ENCODE data around the gene MSRB1.

MSRB1 gene

DNA sequence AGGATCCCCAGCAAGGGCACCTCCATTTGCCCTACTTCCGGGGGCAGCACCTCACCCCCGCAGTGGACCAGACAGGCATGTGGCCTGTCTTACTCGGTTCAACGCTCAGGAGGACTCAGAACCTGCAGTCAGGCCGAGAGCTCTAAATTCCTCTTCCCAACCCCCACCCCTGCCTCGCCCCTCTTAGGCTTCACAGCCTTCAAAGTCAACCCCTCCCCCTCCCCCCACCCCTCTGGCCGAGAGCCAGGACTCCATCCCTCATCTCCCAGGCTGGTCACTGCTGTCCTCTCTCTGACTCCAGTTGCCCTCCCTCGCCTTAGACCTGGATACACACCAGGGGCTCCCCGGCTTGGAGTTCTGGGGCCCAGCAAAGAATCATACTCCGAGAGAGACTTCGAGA lies 16.7 kb downstream of the MSRB1 start:
- Histone ChIP-seq H3K79me2 (ENCODE audit: insufficient read depth, low read depth) (no peaks in the 10 kb centered on the region), H2AFZ (ENCODE audit: low read depth) (no peak overlapping the region), H3K27me3 (ENCODE audit: insufficient read depth, low read depth) (peaks cover 62% of the 10 kb centered on the region), H3K4me1 (ENCODE audit: low read depth, poor library complexity, severe bottlenecking) (peaks cover 3% of the 10 kb centered on the region), H3K4me3 (IDR thresholded peaks at IDR 0.05; ENCODE audit: insufficient read depth, low read depth, low read length) (no peak overlapping the region), H3K27ac (no peak overlapping the region), H3K36me3 (ENCODE audit: insufficient read depth) (no peaks in the 10 kb centered on the region), H4K20me1 (ENCODE audit: insufficient read depth) (no peaks in the 10 kb centered on the region), H3K4me2 (no peak overlapping the region), H3K9ac (no peak overlapping the region)
- TF ChIP-seq, protein P1, sequence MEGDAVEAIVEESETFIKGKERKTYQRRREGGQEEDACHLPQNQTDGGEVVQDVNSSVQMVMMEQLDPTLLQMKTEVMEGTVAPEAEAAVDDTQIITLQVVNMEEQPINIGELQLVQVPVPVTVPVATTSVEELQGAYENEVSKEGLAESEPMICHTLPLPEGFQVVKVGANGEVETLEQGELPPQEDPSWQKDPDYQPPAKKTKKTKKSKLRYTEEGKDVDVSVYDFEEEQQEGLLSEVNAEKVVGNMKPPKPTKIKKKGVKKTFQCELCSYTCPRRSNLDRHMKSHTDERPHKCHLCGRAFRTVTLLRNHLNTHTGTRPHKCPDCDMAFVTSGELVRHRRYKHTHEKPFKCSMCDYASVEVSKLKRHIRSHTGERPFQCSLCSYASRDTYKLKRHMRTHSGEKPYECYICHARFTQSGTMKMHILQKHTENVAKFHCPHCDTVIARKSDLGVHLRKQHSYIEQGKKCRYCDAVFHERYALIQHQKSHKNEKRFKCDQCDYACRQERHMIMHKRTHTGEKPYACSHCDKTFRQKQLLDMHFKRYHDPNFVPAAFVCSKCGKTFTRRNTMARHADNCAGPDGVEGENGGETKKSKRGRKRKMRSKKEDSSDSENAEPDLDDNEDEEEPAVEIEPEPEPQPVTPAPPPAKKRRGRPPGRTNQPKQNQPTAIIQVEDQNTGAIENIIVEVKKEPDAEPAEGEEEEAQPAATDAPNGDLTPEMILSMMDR (conservative IDR thresholded peaks at IDR 0.05; ENCODE audit: low read depth, low read length), result no peak

DNA sequence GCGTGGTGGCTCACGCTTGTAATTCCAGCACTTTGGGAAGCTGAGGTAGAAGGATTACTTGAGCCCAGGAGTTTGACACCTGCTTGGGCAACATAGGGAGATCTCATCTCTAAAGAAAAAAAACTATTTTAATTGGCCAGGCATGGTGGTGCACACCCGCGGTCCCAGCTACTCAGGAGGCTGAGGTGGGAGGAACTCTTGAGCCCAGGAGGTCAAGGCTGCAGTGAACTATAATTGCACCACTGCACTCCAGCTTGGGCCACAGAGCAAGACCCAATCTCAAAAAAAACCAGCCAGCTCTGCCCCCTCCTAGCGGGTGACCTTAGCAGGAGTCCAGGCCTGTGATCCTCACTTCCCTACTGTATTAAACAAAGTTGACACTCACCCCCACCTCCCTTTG lies 18.9 kb downstream of the MSRB1 start:
- H3K79me2 ChIP-seq (ENCODE audit: insufficient read depth, low read depth), result no peaks in the 10 kb centered on the region
- H3K4me3 ChIP-seq (IDR thresholded peaks at IDR 0.05; ENCODE audit: insufficient read depth, low read depth, low read length), result no peak overlapping the region
- H3K4me1 ChIP-seq (ENCODE audit: low read depth, poor library complexity, severe bottlenecking), result no peaks in the 10 kb centered on the region
- peaks cover 71% of the 10 kb centered on the region for H3K27me3 ChIP-seq (ENCODE audit: insufficient read depth, low read depth)
- no peak overlapping the region for H2AFZ ChIP-seq (ENCODE audit: low read depth)
- no peaks in the 10 kb centered on the region for H3K36me3 ChIP-seq (ENCODE audit: insufficient read depth)
- H3K27ac ChIP-seq, result no peak overlapping the region
- H3K9ac ChIP-seq, result no peak overlapping the region
- no peaks in the 10 kb centered on the region for H4K20me1 ChIP-seq (ENCODE audit: insufficient read depth)
- TF ChIP-seq, protein P1 (conservative IDR thresholded peaks at IDR 0.05; ENCODE audit: low read depth, low read length), result 0 out of 2 replicates have a peak, but pooled peaks have one; percentile 25
- no peak overlapping the region for H3K4me2 ChIP-seq

DNA sequence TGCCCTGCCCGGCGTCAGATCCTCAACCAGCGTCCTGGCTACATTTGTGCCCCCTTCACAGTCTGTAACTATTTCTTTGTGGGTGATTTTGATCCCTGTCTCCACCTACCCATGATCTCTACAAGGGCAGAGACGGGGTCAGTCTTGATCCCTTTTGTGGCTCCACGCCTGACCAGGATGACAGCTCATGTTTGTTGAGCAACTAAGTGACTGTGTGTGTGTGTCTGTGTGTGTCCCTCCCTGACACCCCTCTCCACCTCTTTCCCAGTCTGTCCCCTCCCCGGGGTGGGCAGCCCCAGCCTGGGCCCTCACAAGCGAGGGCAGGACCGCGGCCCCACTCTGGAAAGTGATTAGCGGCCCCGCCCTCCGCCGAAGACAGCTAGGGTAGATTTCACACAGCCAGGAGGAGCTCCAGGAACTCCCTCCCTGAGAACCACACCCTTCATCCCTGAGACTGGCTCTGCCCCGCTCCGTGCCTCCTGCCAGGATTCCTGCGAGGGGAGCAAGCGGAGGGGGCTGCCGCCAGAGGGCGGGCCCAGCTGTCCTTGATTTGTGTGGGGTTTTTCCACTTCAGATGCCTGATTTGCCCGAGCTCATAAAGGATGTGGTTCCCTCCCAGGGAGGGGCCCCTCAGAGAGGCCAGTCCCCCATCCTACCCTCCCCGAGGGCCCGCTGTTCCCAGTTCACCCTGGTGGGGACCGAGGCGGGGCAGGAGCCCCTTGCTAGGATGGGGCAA lies 19.5 kb downstream of the MSRB1 start:
- H3K27ac ChIP-seq, result no peak overlapping the region
- no peak overlapping the region for H3K9ac ChIP-seq
- H3K27me3 ChIP-seq (ENCODE audit: insufficient read depth, low read depth), result peaks cover 78% of the 10 kb centered on the region
- H3K79me2 ChIP-seq (ENCODE audit: insufficient read depth, low read depth), result no peaks in the 10 kb centered on the region
- no peak overlapping the region for H3K4me3 ChIP-seq (IDR thresholded peaks at IDR 0.05; ENCODE audit: insufficient read depth, low read depth, low read length)
- no peaks in the 10 kb centered on the region for H3K36me3 ChIP-seq (ENCODE audit: insufficient read depth)
- no peak overlapping the region for H3K4me2 ChIP-seq
- no peak overlapping the region for H2AFZ ChIP-seq (ENCODE audit: low read depth)
- TF ChIP-seq, protein P1 (conservative IDR thresholded peaks at IDR 0.05; ENCODE audit: low read depth, low read length), result peak; percentile 45
- no peaks in the 10 kb centered on the region for H3K4me1 ChIP-seq (ENCODE audit: low read depth, poor library complexity, severe bottlenecking)
- no peaks in the 10 kb centered on the region for H4K20me1 ChIP-seq (ENCODE audit: insufficient read depth)

DNA sequence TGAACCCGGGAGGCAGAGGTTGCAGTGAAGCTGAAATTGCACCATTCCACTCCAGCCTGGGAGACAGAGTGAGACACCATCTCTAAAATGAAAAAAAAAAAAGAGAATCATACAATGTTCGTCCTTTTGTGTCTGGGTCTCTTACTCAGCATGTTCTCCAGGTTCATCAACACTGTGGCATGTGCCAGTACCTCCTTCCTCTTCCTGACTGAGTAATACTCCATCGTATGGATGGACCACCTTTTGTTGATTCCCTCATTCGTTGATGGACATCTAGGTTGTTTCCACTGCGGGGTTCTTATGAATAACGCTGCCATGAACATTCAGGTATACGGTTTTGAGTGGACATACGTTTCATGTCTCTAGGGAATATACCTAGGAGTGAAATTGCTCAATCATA lies 20.6 kb downstream of the MSRB1 start:
- Histone ChIP-seq H3K36me3 (ENCODE audit: insufficient read depth) (no peaks in the 10 kb centered on the region), H3K4me1 (ENCODE audit: low read depth, poor library complexity, severe bottlenecking) (no peaks in the 10 kb centered on the region), H4K20me1 (ENCODE audit: insufficient read depth) (no peaks in the 10 kb centered on the region), H3K9ac (no peak overlapping the region), H3K79me2 (ENCODE audit: insufficient read depth, low read depth) (no peaks in the 10 kb centered on the region), H3K27ac (no peak overlapping the region), H3K4me2 (no peak overlapping the region), H3K4me3 (IDR thresholded peaks at IDR 0.05; ENCODE audit: insufficient read depth, low read depth, low read length) (no peak overlapping the region), H3K27me3 (ENCODE audit: insufficient read depth, low read depth) (peaks cover 84% of the 10 kb centered on the region), H2AFZ (ENCODE audit: low read depth) (no peak overlapping the region)
- TF ChIP-seq, protein P1 (conservative IDR thresholded peaks at IDR 0.05; ENCODE audit: low read depth, low read length), result no peak
